ENCODE measurements around the gene CISH. TPM values are rescaled to one million over a fixed set of nuclear protein-coding genes. Genes with fewer than 3 reads are reported as not detected.

The CISH gene
- 10 to 100 TPM in 1 of 3 donors, 1 to 10 TPM in 2; 4.5 to 23.2 (median 7.3) TPM for polyA plus RNA-seq

- H3K4me3 Mint-ChIP-seq = peak within 1 kb of the TSS; percentile 92 to 97 (median 94)
- H3K4me1 Mint-ChIP-seq = peaks cover 86 to 89% of the 10 kb centered on the region in 2 donors
- DNase-seq = peak; percentile 90 to 92 (median 92)
- peaks cover 16 to 25% (median 20%) of the 10 kb centered on the region in 3 donors for H3K36me3 Mint-ChIP-seq
- H3K9me3 Mint-ChIP-seq = no peaks in the 10 kb centered on the region
- H3K27me3 Mint-ChIP-seq (ENCODE audit: low read depth in 3 of 3) = peaks cover 0 to 6% (median 2%) of the 10 kb centered on the region in 3 donors
- peak within 1 kb of the TSS; percentile 90 to 96 (median 93) for H3K27ac Mint-ChIP-seq
Measured at GRCh38 chr3:50611464-50612233, at the start of gene CISH. Gene CISH (minus strand): TSS chr3:50611774. CDS start chr3:50611650, 124 bp downstream.

GRCh38 chr3:50660386-50660785 lies 48.8 kb upstream of the CISH start:
- H3K36me3 Mint-ChIP-seq = peaks cover 0 to 4% (median 0%) of the 10 kb centered on the region in 3 donors
- H3K27ac Mint-ChIP-seq = no peak overlapping the region
- H3K4me3 Mint-ChIP-seq = no peak overlapping the region
- no peak for DNase-seq
- H3K4me1 Mint-ChIP-seq = peaks cover 2 to 4% of the 10 kb centered on the region in 2 donors
- H3K27me3 Mint-ChIP-seq (ENCODE audit: low read depth in 3 of 3) = peaks cover 1 to 4% (median 1%) of the 10 kb centered on the region in 3 donors
- H3K9me3 Mint-ChIP-seq = peaks cover 0 to 1% (median 0%) of the 10 kb centered on the region in 6 donors

GRCh38 chr3:50658831-50659230 lies 47.3 kb upstream of the CISH start:
- peaks cover 1 to 3% (median 1%) of the 10 kb centered on the region in 3 donors for H3K27me3 Mint-ChIP-seq (ENCODE audit: low read depth in 3 of 3)
- H3K9me3 Mint-ChIP-seq = peaks cover 0 to 1% (median 0%) of the 10 kb centered on the region in 6 donors
- H3K4me3 Mint-ChIP-seq = no peak overlapping the region
- H3K27ac Mint-ChIP-seq = no peak overlapping the region
- peaks cover 0 to 4% (median 0%) of the 10 kb centered on the region in 3 donors for H3K36me3 Mint-ChIP-seq
- DNase-seq = no peak
- no peaks in the 10 kb centered on the region for H3K4me1 Mint-ChIP-seq

- H3K9me3 Mint-ChIP-seq = peaks cover 0 to 1% (median 0%) of the 10 kb centered on the region in 6 donors
- H3K36me3 Mint-ChIP-seq = peaks cover 0 to 4% (median 0%) of the 10 kb centered on the region in 3 donors
- no peak overlapping the region for H3K27ac Mint-ChIP-seq
- no peak for DNase-seq
- no peak overlapping the region for H3K4me3 Mint-ChIP-seq
- no peaks in the 10 kb centered on the region for H3K4me1 Mint-ChIP-seq
- H3K27me3 Mint-ChIP-seq (ENCODE audit: low read depth in 3 of 3) = peaks cover 1 to 3% (median 1%) of the 10 kb centered on the region in 3 donors
Measured at GRCh38 chr3:50658416-50658815, 46.8 kb upstream of the CISH start.

- no peak for DNase-seq
- H3K4me3 Mint-ChIP-seq = no peak overlapping the region
- H3K36me3 Mint-ChIP-seq = peaks cover 0 to 4% (median 0%) of the 10 kb centered on the region in 3 donors
- peaks cover 0 to 1% (median 0%) of the 10 kb centered on the region in 6 donors for H3K9me3 Mint-ChIP-seq
- no peak overlapping the region for H3K27ac Mint-ChIP-seq
- no peaks in the 10 kb centered on the region for H3K4me1 Mint-ChIP-seq
- peaks cover 1 to 3% (median 1%) of the 10 kb centered on the region in 3 donors for H3K27me3 Mint-ChIP-seq (ENCODE audit: low read depth in 3 of 3)
Measured at GRCh38 chr3:50657816-50658215, 46.2 kb upstream of the CISH start.

- peak overlapping the region in 1 of 6 donors; percentile 77 for H3K27ac Mint-ChIP-seq
Measured at GRCh38 chr3:50657407-50657806, 45.8 kb upstream of the CISH start.

GRCh38 chr3:50656417-50657195 lies 45.0 kb upstream of the CISH start:
- H3K4me1 Mint-ChIP-seq = no peaks in the 10 kb centered on the region
- H3K36me3 Mint-ChIP-seq = peaks cover 0 to 4% (median 0%) of the 10 kb centered on the region in 3 donors
- H3K27ac Mint-ChIP-seq = no peak overlapping the region
- peaks cover 0 to 1% (median 0%) of the 10 kb centered on the region in 6 donors for H3K9me3 Mint-ChIP-seq
- no peak for DNase-seq
- H3K27me3 Mint-ChIP-seq (ENCODE audit: low read depth in 3 of 3) = peaks cover 0 to 3% (median 1%) of the 10 kb centered on the region in 3 donors
- no peak overlapping the region for H3K4me3 Mint-ChIP-seq

More at GRCh38 chr3:50657407-50657806, 45.8 kb upstream of the CISH start:
- Mint-ChIP-seq H3K4me1 (no peaks in the 10 kb centered on the region), H3K4me3 (no peak overlapping the region), H3K27me3 (ENCODE audit: low read depth in 3 of 3) (peaks cover 1 to 3% (median 1%) of the 10 kb centered on the region in 3 donors), H3K36me3 (peaks cover 0 to 4% (median 0%) of the 10 kb centered on the region in 3 donors), H3K9me3 (peaks cover 0 to 1% (median 0%) of the 10 kb centered on the region in 6 donors)
- DNase-seq = no peak

- H3K27ac Mint-ChIP-seq = peak overlapping the region in 3 of 6 donors; percentile 7 to 13 (median 9)
- peaks cover 0 to 3% (median 1%) of the 10 kb centered on the region in 3 donors for H3K27me3 Mint-ChIP-seq (ENCODE audit: low read depth in 3 of 3)
- no peak overlapping the region for H3K4me3 Mint-ChIP-seq
- no peak for DNase-seq
- H3K36me3 Mint-ChIP-seq = peaks cover 0 to 4% (median 3%) of the 10 kb centered on the region in 3 donors
- H3K4me1 Mint-ChIP-seq = no peaks in the 10 kb centered on the region
- peaks cover 0 to 1% (median 0%) of the 10 kb centered on the region in 6 donors for H3K9me3 Mint-ChIP-seq
Measured at GRCh38 chr3:50655009-50655830, 43.6 kb upstream of the CISH start.

- H3K9me3 Mint-ChIP-seq = peaks cover 0 to 1% (median 0%) of the 10 kb centered on the region in 6 donors
Measured at GRCh38 chr3:50653937-50654595, 42.5 kb upstream of the CISH start.

GRCh38 chr3:50652709-50653108 lies 41.1 kb upstream of the CISH start:
- H3K27ac Mint-ChIP-seq = peak overlapping the region in 2 of 6 donors; percentile 7 to 35

More at GRCh38 chr3:50653937-50654595, 42.5 kb upstream of the CISH start:
- H3K36me3 Mint-ChIP-seq = peaks cover 0 to 4% (median 3%) of the 10 kb centered on the region in 3 donors
- no peaks in the 10 kb centered on the region for H3K4me1 Mint-ChIP-seq
- H3K4me3 Mint-ChIP-seq = no peak overlapping the region
- H3K27me3 Mint-ChIP-seq (ENCODE audit: low read depth in 3 of 3) = peaks cover 0 to 3% (median 1%) of the 10 kb centered on the region in 3 donors
- DNase-seq = no peak
- H3K27ac Mint-ChIP-seq = peak overlapping the region in 3 of 6 donors; percentile 13 to 40 (median 21)

GRCh38 chr3:50651920-50652529 lies 40.5 kb upstream of the CISH start:
- Mint-ChIP-seq H3K4me1 (no peaks in the 10 kb centered on the region), H3K27ac (peak overlapping the region in 3 of 6 donors; percentile 28 to 81 (median 35)), H3K27me3 (ENCODE audit: low read depth in 3 of 3) (peaks cover 0 to 5% (median 2%) of the 10 kb centered on the region in 3 donors), H3K9me3 (no peaks in the 10 kb centered on the region), H3K36me3 (peaks cover 0 to 3% (median 0%) of the 10 kb centered on the region in 3 donors), H3K4me3 (no peak overlapping the region)
- DNase-seq = no peak

More at GRCh38 chr3:50652709-50653108, 41.1 kb upstream of the CISH start:
- Mint-ChIP-seq H3K4me3 (no peak overlapping the region), H3K4me1 (no peaks in the 10 kb centered on the region), H3K27me3 (ENCODE audit: low read depth in 3 of 3) (peaks cover 0 to 5% (median 2%) of the 10 kb centered on the region in 3 donors), H3K9me3 (no peaks in the 10 kb centered on the region), H3K36me3 (peaks cover 0 to 3% (median 0%) of the 10 kb centered on the region in 3 donors)
- DNase-seq = peak; percentile 35 to 49 (median 43)

- H3K4me1 Mint-ChIP-seq = no peaks in the 10 kb centered on the region
- peak overlapping the region in 2 of 6 donors; percentile 45 to 59 for H3K27ac Mint-ChIP-seq
- H3K36me3 Mint-ChIP-seq = peaks cover 0 to 4% (median 0%) of the 10 kb centered on the region in 3 donors
- H3K9me3 Mint-ChIP-seq = no peaks in the 10 kb centered on the region
- peaks cover 1 to 5% (median 2%) of the 10 kb centered on the region in 3 donors for H3K27me3 Mint-ChIP-seq (ENCODE audit: low read depth in 3 of 3)
- H3K4me3 Mint-ChIP-seq = no peak overlapping the region
- no peak for DNase-seq
Measured at GRCh38 chr3:50651445-50651844, 39.9 kb upstream of the CISH start.
